ENCODE measurements around the gene SDCBP2.

The SDCBP2 gene

DNA sequence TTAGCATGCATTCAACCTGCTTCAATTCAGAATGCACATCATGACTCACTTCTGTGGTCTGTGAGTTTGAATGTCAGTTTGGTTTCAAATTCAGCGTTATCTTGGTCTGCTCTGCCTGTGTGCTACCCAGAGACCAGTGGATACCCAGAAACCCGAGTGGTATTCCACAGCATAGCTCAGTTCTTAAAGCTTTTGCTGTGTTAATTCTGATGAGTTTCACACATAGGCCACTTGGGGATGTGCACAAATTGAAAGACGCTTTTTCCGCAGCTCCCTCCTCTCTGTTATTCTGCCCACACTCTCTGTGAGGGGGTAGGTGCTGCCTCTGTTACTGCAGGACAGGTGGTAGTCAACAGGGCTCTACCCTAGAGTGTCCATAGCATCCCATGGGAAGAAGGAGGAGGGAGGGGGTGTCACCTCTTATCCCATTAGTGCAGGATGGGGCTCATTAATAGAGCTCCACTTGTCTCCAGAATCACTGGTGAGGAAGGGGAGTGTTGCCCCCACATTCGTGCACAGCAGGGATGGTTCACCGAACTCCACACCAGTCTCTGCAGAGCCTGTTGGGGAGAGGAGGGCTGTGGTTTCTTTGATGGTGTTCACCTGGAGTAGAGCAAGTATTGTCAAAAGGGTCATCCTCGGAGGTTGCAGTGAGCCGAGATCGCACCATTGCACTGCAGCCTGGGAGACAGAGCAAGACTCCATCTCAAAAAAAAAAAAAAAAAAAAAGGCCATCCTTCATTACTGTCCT lies 29.2 kb upstream of the SDCBP2 start:
- no peak for DNase-seq

GRCh38 chr20:1353956-1354355 lies 25.0 kb upstream of the SDCBP2 start:
- no peak for DNase-seq

GRCh38 chr20:1346315-1346969 lies 17.5 kb upstream of the SDCBP2 start:
- no peak for DNase-seq

- no peak for DNase-seq
These were observed 16.8 kb upstream of the SDCBP2 start for GRCh38 chr20:1345756-1346093.

- DNase-seq: no peak
These were observed 16.3 kb upstream of the SDCBP2 start for GRCh38 chr20:1345030-1345755.

DNA sequence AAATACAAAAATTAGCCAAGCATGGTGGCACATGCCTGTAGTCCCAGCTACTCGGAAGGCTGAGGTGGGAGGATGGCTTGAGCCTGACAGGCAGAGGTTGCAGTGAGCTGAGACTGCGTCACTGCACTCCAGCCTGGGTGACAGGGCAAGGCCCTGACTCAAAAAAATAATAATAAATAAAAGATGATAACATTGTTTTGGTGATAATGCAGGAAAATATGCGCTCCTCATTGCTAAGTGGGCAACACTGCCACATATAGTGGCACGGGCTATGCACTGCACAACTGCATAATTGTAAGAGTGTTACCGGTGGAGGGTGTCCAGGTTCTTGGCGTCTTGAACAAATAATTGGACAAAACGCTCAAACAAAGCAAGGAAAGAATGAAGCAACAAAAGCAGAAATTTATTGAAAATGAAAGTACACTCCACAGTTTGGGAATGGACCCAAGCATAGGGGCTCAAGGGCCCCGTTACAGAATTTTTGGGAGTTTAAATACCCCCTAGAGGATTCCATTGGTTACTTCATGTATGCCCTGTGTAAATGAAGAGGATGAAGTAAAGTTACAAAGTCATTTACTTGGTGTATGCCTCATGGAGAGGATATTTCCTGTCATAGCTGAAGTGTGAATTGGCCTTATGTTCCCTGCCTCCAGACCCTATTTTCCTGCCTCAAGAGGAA lies 14.6 kb upstream of the SDCBP2 start:
- peak; percentile 35 for DNase-seq

GRCh38 chr20:1341561-1342265 lies 12.8 kb upstream of the SDCBP2 start:
- DNase-seq: peak; percentile 58

DNA sequence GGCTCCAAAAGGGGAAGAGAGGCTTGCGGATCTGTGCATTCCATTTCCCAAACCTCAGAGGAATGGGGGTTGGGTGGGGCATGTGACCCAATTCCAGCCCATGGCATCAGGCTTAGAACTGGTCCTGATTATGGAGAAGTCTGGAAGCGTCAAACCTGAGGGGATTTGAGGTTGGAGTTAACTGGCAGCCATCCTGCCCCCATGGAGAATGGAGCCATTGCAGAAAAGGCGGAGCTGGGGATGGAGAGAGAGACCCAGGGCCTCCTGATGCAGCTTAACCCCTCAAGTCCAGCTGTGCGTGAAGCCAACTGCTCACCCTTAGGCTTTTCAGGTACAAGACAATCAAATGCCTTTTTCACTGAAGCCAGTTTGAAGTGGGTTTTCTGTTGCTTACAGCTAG lies 9.9 kb upstream of the SDCBP2 start:
- DNase-seq: no peak

DNA sequence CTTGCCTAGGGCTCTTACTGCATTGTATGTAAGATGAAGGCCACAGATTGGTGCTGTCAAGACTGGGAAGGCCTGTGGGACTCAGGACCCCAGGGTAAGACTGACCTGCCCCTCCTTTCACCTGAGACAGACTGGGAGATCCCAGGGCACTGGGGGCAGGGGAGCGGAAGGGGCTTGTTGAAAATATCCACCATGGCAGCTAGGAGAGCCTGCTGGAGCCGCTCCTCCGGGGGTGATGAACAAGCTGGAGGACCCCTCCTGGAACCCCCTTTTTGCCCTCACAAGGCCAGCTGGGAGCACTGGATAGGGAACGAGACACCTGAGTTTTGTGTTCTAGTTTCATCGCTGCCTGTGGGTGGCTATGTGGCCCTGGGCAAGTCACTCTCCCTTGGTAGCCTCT lies 9.2 kb upstream of the SDCBP2 start:
- DNase-seq: no peak

GRCh38 chr20:1337441-1337840 lies 8.5 kb upstream of the SDCBP2 start:
- DNase-seq: no peak

DNA sequence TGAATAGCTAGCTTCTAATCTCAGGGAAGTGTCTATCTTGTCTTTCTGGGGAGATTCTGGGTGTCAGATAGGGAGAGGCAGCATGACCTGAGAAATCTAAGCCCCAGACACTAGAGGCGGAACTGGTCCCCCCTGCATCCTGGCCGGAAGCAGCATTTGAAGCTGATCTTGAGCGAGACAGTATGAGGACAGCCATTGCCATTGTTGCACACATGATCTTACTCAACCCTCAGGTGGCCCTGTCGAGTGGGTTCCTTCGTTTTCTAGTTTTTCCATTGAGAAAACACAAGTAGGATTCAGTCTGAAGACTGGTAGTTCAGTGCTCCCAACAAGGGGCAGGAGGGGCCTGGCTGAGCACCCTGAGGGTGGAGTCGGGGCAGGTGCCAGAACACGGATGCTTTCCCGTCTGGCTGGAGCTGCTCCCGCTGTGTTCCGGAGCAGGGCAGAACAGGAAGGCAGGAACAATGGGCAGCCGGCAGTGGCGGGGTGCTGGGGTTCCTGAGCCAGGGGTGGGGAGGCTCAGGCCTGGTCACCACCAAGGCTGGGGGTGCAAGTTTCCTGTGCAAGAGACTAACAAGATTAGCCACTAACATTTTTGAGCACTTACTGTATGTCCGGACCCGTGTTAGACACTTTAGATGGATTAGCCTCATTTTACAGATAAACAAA lies 7.9 kb upstream of the SDCBP2 start:
- DNase-seq: no peak

GRCh38 chr20:1335961-1336698 lies 7.2 kb upstream of the SDCBP2 start:
- DNase-seq: no peak

DNA sequence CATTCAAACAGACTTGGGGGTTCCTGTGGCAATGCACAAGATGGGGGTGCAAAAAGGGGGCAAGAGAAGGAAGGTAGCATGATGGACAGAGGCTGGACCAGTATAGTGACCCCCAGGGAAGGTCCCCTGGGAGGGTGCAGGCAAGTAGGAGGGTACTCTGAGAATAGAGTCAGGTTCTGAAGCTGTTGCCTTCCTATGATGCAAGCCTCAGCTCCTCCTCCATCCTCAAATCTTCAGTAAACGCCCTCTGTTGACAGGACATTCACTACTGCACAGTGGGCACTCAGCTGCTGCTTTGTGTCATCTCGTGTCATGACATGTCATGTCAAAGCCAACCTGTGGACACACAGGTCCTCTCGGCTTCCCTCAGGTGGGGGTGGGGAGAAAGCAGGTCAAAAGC lies 5.8 kb upstream of the SDCBP2 start:
- no peak for DNase-seq

GRCh38 chr20:1334370-1334731 lies 5.4 kb upstream of the SDCBP2 start:
- DNase-seq: no peak

DNA sequence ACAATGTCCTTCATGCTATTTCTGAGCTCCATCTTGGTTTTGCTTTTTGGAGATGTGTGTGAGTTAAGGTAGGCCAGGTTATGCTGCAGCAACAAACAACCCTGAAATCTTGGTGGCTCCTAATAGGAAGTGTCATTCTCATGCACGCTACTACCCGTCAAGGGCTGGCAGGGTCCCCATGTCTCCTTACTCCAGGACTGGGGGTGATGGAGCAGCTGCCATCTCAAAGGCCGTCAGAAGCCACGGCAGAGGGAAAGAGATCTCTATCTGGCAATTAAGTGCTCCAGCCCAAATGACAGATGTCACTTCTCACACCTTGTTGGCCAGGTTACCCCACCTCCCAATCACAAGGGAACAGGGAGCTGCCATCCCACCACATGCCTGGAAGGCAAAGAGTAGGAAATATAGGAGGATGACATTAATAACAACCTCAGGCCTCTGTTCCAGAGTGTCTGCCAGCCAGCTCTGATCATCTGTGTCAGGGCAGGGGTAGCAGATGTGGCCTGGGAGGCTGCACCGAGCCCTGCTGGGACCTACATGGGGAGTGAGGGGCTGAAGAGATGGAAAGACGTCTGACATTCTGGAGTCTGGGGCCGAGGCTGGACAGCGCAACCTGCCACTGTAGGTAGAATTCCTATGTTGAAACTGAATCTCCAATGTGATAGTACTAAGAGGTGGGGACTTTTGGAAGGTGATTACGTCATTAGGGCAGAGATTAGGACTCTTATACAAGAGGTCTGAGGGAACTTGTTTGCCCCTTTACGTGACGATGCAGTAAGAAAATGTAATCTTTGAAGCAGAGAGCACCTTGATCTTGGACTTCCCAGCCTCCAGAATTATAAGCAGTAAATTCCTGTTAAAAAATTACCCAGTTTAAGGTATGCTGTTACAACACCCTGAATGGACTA lies 4.8 kb upstream of the SDCBP2 start:
- no peak for DNase-seq

DNA sequence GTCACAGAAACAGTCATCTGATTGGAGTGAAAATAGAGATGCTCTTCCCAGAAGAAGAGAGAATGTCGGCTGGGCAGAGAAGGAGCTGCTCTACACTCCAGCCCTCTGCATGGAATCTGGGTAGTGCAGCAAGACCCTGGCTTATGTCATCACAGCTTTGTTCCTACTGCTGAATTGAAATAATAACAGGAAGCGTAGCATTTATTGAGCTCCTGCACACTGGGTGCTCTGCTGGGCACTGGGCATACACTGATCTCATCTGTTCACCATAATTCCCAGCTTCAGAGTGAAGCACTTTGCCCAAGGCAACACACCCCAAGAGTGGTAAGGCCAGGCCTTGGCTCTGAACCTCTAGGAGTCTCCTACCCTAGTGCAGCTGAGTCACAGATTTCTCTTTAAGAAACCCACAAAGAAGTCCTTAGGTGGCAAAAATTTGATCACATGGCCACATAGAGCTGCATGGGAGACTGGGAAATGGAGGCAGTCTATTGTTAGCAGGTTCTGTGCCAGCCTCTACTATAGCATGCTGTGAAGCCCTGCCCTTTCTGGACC lies 3.9 kb upstream of the SDCBP2 start:
- DNase-seq: no peak

- DNase-seq: no peak
These were observed 3.0 kb upstream of the SDCBP2 start for GRCh38 chr20:1331801-1332453.

GRCh38 chr20:1331101-1331500 lies 2.2 kb upstream of the SDCBP2 start:
- DNase-seq: no peak

GRCh38 chr20:1330075-1330830 lies 1.3 kb upstream of the SDCBP2 start:
- no peak for DNase-seq

All from fibroblast of skin of right biceps (primary cell).